NCI-H2196 (cell line): ENCODE measurements around the gene GJB4.
"Not testable (repeated sequence)": the region's sequence is repeated elsewhere in the genome, so short reads cannot be mapped to it uniquely, and the experiment has no call there.

Experiments
- DNase-seq: peaks from one replicate; lab custom pipeline; 2025; ENCODE audit not compliant: unreplicated experiment; lab: John Stamatoyannopoulos, UW

The GJB4 gene

DNA sequence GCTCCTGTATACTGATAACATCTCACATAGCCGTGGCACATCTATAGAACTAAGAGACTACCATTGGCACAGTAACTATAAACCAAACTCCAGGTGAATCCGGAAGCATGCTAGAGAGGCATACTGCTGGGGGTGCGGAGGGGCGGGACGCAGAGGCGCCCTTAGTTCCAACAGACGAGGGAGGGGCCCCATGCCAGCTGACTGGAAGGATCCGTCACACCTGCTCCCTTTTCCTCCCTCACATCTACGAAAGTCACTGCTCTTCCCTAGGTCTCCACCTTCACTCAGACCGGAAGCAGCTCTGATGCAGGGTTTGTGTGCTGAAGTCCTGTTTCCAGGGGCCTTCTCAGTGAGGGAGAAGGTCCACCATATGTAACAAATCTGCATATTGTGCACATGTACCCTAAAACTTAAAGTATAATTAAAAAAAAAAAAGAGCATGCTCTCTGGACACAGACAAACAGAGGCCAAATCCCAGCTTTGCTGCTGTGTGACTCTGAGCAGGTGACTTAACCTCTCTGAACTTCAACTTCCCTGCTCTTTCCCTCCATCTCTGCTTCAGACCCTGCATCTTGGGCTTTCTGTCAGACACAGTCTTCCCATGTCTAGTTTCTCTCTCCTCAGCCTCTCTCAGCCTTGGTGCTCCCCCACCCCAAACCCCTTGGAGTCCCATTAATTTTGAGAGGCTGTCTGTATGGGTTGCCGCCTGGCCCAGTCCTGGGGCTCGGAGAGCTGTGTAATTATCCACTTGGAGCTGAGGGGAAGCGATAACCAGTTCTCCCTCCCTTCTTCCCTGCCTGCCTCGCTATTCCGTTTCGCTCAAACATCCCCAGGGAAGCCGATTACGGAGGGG lies 12.5 kb upstream of the GJB4 start:
- DNase-seq = no peak

DNA sequence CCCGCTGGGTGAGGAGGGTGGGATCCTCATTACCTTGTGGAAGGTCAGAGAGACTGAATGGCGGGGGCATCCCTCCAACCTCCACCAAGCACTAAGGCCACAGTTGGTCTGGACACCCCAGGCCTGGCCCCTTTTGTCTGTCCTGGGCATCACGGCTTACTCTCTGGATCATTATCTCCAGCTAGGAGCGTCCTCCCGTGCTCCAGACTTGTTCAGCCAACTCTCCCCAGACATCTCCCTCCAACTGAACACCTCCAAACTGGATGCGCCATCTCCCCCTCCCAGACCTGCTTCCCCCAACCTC lies 11.9 kb upstream of the GJB4 start:
- no peak for DNase-seq

DNA sequence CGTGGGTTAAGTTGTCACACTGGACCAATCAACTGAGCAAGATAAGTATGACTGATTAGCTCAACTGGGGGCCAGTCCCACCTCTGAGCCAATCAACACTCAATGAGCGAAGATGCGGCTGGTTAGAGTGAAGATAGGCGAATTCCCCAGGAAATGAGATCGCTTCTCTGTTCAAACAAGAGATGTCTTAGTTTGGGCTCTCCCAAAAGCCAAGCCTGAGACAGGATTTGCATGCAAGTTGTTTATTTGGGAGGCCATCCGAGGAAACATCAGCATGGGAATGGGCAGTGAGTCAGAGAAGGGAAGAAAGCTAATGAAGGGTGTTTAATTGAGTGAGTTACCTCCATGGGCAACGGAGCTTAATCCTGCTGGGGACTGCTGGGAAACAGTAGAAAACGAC lies 9.5 kb upstream of the GJB4 start:
- no peak for DNase-seq

DNA sequence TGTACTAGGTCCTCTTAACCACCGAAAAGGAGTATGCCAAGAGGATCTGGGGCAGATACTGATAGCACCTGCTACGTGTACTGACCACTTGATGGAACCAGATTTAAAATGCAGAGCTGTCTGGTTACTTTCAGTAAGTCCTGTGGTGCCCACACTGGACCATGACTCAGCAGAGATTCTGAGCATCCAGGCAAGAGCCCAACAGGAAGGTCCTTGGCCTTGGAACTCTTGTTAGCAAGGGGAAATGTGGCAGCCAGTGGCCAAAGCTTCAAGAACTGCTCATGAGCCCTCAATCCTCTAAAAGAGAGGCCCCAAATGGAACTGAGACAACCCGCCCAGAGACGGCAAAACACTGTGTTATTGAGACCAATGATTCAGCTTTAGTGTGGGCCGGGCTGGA lies 8.9 kb upstream of the GJB4 start:
- DNase-seq = no peak

DNA sequence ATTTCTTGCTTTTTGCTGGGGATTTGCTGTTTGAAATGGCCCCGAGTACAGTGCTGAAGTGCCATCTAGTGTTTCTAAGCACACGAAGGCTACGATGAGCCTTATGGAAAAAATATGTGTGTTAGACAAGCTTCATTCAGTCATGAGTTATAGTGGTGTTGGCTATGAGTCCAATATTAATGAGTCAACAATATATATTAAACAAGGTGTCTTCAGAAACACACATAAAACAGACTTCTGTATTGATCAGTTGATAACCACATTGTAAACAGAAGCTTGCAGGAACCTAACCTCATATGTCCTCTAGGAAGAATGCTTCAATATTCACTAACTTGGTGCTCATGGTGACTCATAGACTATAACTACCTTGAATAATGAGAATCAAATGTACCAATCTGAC lies 6.4 kb upstream of the GJB4 start:
- DNase-seq = no peak

DNA sequence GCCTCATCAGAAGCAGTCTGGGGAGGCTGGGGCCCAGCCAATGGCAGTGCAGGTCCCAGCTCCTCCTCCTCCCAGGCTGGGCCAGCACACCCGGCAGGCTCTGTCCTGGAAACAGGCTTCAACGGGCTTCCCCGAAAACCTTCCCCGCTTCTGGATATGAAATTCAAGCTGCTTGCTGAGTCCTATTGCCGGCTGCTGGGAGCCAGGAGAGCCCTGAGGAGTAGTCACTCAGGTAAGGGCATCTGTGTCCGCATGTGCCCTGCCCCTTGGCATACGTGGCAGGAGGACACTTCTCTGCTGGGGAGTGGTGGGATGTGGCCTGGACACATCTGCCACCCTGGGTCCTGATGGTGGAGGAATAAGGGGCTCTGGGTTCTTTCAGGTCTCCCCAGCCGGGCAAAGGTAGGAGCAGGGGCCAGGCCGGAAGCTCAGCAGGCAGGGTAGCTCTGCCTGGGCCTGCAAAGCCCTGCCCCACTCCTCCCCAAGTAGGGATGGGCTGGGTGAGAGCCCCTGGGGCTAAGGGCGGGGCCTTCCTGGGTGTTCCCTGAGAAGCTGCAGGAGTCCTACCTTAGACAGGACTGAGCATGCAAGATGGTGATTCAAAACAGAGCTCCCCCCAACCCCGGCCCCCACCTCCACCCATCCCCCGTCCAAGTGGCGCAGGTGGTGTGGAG lies 4.4 kb upstream of the GJB4 start, which contains the start of gene GJB5:
Gene GJB5 (plus strand): TSS at position 84 of the 674 bp plus-strand sequence. CDS start 2,284 bp downstream, outside the sequence.
- DNase-seq = no peak

DNA sequence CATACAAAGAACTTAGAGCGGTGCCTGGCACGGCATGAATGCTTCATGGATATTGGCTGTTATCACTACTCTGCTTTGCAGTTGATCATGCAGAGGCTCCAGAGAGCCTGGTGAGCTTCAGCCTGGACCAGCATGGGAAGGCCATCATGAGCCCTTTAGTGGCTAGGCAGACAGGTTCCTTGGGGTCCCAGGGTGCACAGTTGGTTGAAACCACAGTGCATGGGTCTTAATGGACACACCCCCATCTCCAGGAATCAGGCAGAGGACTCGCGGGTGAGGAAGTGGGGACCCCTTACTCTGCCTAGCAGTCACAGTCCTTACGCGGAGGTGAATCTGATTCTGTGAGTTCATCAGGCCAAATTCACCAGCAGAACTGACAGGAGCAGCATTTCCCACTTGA lies 3.6 kb upstream of the GJB4 start:
- no peak for DNase-seq

DNA sequence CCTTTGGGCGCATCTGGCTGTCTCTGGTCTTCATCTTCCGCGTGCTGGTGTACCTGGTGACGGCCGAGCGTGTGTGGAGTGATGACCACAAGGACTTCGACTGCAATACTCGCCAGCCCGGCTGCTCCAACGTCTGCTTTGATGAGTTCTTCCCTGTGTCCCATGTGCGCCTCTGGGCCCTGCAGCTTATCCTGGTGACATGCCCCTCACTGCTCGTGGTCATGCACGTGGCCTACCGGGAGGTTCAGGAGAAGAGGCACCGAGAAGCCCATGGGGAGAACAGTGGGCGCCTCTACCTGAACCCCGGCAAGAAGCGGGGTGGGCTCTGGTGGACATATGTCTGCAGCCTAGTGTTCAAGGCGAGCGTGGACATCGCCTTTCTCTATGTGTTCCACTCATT lies 2.2 kb upstream of the GJB4 start:
- no peak for DNase-seq

DNA sequence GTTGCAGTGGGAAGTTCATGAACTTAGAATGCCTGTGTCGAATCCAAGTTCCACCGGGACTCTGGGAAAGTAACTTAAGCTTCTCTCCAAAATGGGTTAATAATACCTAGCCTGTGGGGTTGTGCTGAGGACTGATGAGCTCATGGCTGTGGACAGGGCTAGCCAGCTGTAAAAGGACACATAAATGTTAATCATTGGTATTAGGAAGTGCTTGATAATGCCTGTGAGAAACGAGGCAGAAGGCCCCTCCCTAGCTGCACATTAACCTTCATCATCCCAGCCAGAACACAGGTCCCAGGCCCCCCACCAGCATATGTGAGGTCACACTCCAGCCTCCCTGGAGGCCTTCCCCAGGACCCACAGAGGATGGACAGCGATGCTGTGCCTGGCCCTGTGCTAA lies 789 bp upstream of the GJB4 start:
- DNase-seq = no peak

DNA sequence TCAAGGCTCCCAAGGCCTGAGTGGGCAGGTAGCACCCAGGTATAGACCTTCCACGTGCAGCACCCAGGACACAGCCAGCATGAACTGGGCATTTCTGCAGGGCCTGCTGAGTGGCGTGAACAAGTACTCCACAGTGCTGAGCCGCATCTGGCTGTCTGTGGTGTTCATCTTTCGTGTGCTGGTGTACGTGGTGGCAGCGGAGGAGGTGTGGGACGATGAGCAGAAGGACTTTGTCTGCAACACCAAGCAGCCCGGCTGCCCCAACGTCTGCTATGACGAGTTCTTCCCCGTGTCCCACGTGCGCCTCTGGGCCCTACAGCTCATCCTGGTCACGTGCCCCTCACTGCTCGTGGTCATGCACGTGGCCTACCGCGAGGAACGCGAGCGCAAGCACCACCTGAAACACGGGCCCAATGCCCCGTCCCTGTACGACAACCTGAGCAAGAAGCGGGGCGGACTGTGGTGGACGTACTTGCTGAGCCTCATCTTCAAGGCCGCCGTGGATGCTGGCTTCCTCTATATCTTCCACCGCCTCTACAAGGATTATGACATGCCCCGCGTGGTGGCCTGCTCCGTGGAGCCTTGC lies 1.7 kb downstream of the GJB4 start:
- DNase-seq = no peak

DNA sequence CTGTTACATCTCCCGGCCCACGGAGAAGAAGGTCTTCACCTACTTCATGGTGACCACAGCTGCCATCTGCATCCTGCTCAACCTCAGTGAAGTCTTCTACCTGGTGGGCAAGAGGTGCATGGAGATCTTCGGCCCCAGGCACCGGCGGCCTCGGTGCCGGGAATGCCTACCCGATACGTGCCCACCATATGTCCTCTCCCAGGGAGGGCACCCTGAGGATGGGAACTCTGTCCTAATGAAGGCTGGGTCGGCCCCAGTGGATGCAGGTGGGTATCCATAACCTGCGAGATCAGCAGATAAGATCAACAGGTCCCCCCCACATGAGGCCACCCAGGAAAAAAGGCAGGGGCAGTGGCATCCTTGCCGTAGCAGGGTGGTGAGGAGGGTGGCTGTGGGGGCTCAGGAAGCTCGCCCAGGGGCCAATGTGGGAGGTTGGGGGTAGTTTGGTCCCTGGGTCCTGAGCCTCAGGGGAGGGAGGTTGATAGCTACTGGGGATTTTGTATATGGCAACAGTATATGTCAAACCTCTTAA lies 2.3 kb downstream of the GJB4 start:
- DNase-seq = no peak

DNA sequence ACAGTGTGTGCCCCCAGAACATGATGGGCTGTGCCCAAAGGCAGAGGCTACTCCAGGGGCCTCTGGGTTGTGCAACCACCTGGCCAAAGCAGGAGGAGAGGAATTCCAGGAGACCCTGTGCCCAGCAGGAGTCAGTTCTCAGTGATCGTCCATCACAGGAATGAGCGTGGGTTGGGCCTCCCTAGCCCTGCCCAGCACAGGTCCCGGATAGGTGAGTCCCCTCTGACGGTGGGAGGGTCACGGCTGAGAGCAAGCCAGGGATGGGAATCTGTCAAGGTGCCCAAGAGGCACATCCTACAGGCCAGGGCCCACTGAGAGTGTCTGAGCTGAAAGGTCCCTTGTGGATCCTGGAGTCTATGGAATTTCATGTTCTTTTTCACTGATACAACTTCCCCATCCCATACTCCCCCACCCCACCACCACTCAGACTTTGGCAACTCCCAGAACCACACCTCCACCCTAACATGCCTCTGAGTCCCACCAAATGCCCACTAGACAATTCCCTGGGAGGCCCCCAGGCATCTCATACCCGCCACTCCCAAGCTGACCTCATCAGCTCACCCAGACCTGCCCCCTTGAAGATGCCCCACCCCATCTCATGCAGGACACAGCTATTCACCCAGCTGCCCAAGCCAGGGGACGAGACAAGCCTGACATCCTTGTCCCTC lies 3.1 kb downstream of the GJB4 start:
- DNase-seq = no peak

DNA sequence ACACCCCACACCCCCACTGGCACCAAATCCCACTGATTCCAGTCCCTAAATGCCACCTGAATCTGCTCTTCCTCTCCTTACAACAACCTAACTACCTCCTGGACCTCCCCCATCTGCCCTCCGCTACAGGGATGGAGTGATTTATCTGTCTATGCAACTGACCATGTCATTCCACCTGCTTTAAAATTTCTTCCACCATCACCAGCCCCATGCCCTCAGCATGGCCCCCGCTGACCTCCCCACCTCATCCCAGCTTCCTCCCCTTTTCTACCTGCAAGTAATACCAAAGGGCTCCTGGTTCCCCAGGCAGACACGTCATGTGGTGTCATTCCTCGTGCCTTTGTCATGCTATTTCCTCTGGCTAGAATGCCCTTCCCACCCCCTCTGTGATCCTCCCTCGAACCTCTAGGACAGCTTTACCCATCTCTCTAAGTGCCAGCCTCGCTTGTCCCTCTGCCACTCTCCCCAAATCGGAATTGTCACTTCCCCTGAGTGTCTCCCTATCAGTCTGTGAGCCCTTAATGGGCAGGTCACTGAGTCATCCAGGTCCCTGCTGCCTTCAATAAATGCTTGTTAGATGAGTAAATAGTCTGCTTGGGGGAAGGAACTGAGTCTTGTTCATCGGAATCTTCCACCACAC lies 3.7 kb downstream of the GJB4 start:
- DNase-seq = no peak

DNA sequence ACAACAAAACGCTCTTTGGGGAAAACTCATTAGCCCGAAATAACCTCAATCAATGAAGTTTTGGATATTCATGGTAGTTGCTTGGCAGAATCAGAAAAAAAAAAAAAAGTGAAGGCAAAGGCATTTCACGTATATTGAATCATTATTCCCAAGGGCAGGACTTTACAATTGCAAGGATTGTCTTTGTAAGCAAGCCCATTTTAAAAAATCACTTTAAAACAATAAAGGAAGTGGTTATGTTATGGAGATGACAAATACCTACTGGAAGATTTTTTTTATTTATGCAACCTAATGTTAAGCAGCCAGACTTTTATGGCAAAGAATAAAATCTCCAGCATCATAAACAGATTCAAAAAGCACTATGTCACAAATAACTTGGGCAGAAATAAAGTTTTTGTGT lies 9.3 kb downstream of the GJB4 start:
- no peak for DNase-seq

DNA sequence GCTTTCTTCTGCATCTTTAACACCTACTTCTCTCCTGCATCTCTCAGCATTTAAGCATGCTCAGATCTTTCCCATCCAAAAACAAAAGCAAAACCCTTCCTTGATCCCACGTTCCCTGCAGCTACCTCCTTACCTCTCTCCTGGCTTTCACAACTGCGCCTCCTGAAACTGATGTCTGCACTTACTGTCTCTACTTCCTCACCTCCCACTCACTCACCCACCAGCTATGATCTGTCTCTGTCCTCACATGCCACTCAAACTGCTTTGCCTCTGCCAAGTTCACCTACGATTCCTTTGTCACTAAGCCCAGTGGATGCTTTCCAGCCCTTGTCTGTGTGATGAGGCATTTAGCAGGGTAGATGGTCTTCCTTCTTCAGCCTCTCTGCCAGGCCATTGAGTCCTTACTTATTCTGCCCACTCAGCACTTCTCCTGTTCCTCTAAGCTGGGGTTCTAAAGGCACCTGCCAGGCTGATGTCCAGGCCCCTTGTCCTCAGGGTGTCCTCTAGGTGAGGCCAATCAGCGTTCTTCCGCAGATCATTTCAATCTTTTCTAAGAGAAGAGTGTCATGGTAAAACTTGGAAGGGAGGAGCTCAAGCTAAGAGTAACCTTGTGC lies 11.5 kb downstream of the GJB4 start:
- no peak for DNase-seq

DNA sequence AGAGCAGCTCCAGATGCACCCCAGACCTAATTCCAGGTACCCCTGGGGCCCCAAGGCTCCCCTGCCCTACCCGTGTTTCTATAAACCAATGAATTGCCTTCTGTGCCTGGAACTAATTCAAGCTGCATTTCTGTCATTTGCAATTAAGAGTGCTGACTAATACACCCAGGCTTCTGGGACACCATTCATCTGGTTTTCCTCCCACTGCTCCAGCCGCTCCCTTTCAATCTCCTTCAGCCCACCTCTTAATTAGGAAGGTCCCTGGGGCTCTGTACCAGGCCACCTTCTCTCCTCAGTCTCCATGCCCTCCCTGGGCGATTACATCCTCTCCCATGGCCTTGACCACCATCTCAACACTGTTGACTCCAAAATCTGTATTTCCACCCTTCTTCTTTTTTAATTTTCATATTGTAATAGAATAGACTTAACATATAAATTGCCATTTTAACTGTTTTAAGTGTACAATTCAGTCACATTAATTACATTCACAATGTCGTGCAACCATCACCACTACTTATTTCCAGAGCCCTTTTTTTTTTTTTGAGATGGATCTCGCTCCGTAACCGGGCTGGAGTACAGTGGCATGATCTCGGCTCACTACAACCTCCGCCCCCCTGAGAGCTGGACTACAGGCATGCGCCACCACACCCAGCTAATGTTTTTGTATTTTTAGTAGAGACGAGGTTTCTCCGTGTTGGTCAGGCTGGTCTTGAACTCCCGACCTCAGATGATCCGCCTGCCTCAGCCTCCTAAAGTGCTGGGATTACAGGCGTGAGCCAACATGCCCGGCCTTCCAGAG lies 12.2 kb downstream of the GJB4 start:
- no peak for DNase-seq

DNA sequence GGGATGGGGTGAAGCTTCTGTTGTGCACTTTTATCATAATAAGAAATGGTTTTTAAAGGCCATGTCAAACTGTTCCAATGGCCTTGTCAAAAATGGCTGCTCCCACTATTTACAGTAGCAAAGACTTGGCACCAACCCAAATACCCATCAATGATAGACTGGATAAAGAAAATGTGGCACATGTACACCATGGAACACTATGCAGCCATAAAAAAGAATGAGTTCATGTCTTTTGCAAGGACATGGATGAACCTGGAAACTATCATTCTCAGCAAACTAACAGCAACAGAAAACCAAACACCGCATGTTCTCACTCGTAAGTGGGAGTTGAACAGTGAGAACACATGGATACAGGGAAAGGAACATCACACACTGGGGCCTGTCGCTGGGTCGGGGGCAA lies 13.6 kb downstream of the GJB4 start:
- DNase-seq = not testable (repeated sequence)

DNA sequence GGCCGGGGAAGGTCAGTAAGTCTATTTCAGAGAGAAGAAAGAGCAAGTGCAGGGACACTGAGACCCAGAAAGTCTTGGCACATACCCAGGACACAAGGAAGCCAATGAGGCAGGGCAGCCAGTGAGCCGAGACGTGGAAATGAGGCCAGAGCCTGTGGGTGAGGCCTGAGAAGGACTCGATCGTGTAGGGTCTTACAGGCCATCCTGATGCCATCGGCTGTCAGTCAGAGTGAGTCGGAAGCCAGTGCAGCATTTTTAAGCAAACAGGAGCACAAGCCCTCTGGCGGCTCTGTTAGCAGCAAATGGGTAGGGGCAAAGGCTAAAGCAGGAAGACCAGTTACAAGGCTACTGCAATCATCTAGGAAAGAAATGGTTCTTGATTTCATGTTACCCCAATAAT lies 15.4 kb downstream of the GJB4 start:
- no peak for DNase-seq

DNA sequence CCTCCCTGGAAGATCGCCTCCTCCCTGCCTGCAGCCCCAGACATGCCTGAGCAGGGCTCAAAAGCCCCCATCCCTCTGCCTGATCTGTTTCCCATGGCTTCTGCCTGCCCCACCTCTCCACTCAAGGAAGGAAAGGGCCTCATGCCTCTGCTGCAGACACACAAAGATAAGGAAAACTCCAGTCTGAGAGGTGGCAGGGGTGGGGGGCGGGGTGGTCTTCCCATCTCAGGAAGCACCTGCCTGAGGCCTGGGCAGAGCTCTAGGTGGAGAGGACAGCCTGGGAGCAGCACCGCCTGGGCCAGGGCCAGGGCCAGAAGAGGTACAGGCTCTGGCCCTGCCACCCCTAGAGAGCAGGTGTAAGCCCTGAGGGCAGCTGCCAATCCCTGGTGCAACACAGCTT lies 17.4 kb downstream of the GJB4 start:
- no peak for DNase-seq
